ENCODE data around the gene CPTP. TPM values are rescaled to one million over a fixed set of nuclear protein-coding genes. Genes with fewer than 3 reads are reported as not detected.

Gene CPTP
- total RNA-seq, 1 donor from 2014 or later = 71.3 TPM

DNA sequence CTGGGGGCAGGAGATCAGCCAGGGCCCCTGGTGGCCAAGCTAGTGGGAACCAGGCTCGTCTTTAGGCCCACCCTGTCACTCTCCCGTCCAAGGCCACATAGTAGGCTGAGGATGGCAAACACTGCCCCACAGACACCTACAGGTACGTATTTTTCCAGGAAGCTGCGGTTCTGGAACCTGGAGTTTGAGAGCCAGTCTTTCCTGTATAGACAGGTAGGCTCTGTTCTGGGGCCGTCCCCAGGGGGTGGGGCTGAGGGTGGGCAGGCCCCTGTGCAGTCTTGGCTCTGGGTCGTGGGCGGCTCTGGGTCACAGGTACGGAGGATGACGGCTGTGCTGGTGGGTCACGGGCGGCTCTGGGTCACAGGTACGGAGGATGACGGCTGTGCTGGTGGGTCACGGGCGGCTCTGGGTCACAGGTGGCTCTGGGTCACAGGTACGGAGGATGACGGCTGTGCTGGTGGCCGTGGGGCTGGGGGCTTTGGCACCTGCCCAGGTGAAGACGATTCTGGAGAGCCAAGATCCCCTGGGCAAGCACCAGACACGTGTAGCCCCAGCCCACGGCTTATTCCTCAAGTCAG, 14.0 kb upstream of the CPTP start:
- H3K4me1 ChIP-seq = peaks cover 15 to 31% of the 10 kb centered on the region in 2 donors
- TF ChIP-seq, protein P1, sequence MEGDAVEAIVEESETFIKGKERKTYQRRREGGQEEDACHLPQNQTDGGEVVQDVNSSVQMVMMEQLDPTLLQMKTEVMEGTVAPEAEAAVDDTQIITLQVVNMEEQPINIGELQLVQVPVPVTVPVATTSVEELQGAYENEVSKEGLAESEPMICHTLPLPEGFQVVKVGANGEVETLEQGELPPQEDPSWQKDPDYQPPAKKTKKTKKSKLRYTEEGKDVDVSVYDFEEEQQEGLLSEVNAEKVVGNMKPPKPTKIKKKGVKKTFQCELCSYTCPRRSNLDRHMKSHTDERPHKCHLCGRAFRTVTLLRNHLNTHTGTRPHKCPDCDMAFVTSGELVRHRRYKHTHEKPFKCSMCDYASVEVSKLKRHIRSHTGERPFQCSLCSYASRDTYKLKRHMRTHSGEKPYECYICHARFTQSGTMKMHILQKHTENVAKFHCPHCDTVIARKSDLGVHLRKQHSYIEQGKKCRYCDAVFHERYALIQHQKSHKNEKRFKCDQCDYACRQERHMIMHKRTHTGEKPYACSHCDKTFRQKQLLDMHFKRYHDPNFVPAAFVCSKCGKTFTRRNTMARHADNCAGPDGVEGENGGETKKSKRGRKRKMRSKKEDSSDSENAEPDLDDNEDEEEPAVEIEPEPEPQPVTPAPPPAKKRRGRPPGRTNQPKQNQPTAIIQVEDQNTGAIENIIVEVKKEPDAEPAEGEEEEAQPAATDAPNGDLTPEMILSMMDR (IDR thresholded peaks at IDR 0.05) = no peak
- H3K27ac ChIP-seq = peak overlapping the region in 1 of 2 donors; percentile 95

DNA sequence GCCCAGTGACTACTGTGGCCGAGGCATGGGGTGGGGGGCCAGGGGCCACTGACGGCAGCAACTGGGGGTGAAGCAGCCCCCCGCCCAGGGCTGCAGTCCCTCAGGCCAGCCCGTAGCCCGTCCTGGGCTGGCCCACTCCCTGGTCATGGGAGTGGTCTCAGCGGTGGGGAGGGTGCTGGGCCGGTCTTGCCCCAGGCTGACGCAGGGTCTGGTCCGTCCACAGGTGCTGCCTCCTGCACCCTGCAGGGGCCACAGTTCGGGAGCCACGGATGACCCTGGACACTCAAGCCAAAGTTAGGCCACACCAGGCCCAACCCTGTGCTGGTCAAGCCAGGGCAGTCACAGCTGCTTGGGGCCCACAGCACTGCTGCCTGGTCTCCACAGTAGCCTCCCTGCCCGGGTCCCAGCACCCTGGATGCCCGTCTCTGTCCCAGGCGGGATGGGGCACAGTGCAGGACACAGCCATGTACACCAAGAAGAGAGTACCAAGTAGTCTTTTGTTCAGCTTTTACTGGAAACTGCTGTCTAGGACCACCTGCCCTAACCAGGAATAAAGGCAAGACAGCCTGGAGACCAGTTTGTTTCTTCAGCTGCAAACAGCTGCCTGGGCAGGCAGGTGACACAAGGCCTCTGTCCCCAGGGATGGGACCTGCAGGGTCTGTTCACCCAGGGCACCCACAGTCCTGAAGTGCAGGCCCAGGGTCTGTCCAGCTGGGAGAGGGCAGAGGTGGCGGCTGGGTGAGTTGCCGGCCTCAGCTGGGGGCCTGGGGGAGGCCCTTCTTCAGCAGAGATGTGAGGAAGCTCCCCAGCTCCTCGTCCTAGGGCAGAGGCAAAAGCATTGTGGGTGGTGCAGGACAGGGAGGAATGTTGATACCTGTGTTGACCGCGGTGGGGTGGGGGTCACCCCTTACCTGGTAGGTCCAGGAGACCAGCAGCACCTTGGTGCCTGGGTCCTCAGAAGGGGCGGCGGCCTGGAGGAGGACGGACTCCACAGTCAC, 13.2 kb upstream of the CPTP start:
- TF ChIP-seq, protein P1 (IDR thresholded peaks at IDR 0.05) = no peak
- Histone ChIP-seq H3K4me1 (peaks cover 8 to 23% of the 10 kb centered on the region in 2 donors), H3K27me3 (no peaks in the 10 kb centered on the region), H3K4me3 (no peak overlapping the region), H3K9me3 (no peaks in the 10 kb centered on the region), H3K36me3 (peaks cover 46 to 60% of the 10 kb centered on the region in 2 donors), H3K27ac (no peak overlapping the region)
- DNase-seq (ENCODE audit: low spot score in 2 of 2) = no peak
- intact Hi-C loops (cut with DNase I) = no loop called here

More for the DNA sequence above, 14.0 kb upstream of the CPTP start:
- intact Hi-C loops (cut with DNase I) = no loop called here
- H3K9me3 ChIP-seq = no peaks in the 10 kb centered on the region
- H3K27me3 ChIP-seq = no peaks in the 10 kb centered on the region
- no peak for DNase-seq (ENCODE audit: low spot score in 2 of 2)
- peaks cover 46 to 54% of the 10 kb centered on the region in 2 donors for H3K36me3 ChIP-seq
- H3K4me3 ChIP-seq = no peak overlapping the region

DNA sequence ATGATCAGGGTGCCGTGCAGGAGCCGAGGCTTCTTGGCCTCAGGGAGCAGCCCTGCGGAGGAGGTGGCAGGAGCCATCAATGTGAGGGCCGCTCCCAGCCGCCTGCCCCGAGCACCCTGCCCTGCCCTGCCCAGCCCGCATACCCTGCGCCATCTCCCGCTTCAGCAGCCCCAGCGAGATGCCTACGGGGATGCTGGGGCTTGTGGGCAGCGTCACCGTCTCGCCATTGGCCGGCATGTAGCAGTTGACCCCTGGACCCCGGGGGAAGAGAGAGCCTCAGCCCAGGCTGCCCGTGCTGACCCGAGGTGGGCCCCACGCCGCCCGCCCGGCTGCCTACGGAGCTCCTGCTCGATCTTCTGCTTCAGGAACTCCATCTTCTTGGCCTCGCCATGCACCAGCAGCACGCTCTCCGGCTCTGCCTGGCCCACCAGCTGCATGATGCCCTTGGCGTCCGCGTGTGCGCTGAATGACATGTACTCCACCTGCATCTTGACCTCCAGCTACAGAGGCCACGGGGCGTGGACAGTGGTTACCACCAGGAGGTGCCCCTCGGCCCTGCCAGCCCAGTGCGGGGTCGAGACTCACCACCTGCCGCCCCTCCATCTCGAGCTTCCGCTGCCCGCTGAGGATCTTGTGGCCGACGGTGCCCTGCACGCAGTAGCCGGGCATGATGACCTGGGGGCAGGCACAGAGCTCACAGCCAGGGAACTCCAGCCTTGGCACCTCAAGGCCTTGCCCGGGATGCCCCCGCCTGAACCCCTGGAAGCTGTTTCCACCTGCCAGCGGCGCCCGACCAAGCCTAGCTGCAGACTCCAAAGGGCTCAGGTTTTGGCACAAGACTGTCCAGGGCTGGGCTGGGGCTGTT, 11.9 kb upstream of the CPTP start:
- TF ChIP-seq, protein P1 (IDR thresholded peaks at IDR 0.05) = no peak
- no peaks in the 10 kb centered on the region for H3K27me3 ChIP-seq
- H3K4me3 ChIP-seq = no peak overlapping the region
- H3K36me3 ChIP-seq = peaks cover 50 to 63% of the 10 kb centered on the region in 2 donors
- intact Hi-C loops (cut with DNase I) = no loop called here
- peaks cover 0 to 14% of the 10 kb centered on the region in 2 donors for H3K4me1 ChIP-seq
- H3K9me3 ChIP-seq = no peaks in the 10 kb centered on the region
- no peak overlapping the region for H3K27ac ChIP-seq
- no peak for DNase-seq (ENCODE audit: low spot score in 2 of 2)

DNA sequence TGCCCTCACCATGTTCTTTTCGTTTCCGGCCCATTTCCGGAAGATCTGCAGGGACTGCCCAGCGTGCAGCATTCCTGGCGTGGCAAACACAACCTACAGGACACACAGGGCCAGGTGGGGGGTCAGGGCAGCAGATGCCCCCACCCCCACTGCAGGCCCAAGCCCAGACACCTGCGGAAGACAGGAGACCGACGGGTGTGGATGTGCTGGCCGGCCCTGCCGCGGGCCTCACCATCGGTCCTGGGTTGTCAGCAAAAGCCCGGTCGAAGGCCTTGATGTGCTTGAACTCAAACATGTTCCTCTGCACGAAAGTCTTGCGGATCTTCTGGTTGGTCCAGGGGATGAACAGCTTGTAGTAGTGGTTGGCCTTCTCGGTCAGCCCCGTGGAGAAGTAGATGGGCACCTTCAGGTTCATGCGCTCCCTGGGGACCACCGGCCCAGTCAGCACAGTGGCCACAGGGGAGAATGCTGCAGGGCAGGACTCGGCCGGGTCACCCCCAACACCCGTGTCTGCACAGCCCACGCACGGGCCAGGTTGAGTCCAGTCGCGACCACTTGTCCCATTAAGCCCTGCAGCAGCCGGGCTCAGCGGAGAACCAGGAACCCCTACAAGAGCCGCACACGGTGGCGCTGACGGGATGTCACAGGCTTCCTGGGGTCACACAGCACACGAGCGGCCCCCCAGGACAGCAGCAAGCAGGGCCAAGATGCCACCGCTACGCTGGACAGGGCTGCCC, 10.9 kb upstream of the CPTP start:
- Histone ChIP-seq H3K27ac (no peak overlapping the region), H3K9me3 (no peaks in the 10 kb centered on the region), H3K36me3 (peaks cover 50 to 63% of the 10 kb centered on the region in 2 donors), H3K4me1 (peaks cover under 1 to 20% of the 10 kb centered on the region in 2 donors), H3K27me3 (no peaks in the 10 kb centered on the region), H3K4me3 (no peak overlapping the region)
- intact Hi-C loops (cut with DNase I) = no loop called here
- TF ChIP-seq, protein P1 (IDR thresholded peaks at IDR 0.05) = no peak
- DNase-seq (ENCODE audit: low spot score in 2 of 2) = no peak

DNA sequence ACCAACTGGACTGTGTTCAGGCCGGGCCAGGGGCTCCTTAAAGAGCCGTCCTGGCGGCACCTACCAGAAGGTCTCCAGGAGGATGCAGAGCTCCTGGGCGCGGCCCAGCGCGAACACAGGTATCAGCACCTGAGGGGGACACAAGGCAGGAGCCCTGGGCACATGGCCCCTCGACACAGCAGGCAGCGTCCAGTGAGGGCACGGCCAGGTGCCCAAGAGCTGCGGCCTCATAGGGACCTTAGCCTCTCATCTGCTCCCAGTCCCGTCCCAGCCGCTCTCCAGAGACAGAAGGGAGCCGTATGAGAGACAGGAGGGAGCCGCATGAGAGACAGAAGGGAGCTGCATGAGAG, 10.4 kb upstream of the CPTP start:
- TF ChIP-seq, protein P1 (IDR thresholded peaks at IDR 0.05) = no peak
- no peak for DNase-seq (ENCODE audit: low spot score in 2 of 2)
- H3K27me3 ChIP-seq = no peaks in the 10 kb centered on the region
- no peaks in the 10 kb centered on the region for H3K9me3 ChIP-seq
- no peak overlapping the region for H3K27ac ChIP-seq
- intact Hi-C loops (cut with DNase I) = no loop called here
- peaks cover 54 to 67% of the 10 kb centered on the region in 2 donors for H3K36me3 ChIP-seq
- H3K4me3 ChIP-seq = no peak overlapping the region
- H3K4me1 ChIP-seq = peaks cover 3 to 20% of the 10 kb centered on the region in 2 donors
